HepG2 (cell line): ENCODE data around the gene REEP2. TPM values are rescaled to one million over a fixed set of nuclear protein-coding genes. Genes with fewer than 3 reads are reported as not detected.

ENCODE experiments used
- BHLHE40 ChIP-seq: IDR thresholded peaks from 2 replicates; pipeline ENCODE4 v1.6.1; 2011; ENCODE audit warnings: low read length, improper control_type of control experiment
- CBX1 ChIP-seq: IDR thresholded peaks from one replicate; pipeline ENCODE4 v1.6.1; 2016; ENCODE audit warnings: antibody characterized with exemption, low read depth
- CCDC6 ChIP-seq: sonication (generic); formaldehyde crosslinking; IDR thresholded peaks from 2 replicates; pipeline ENCODE4 v1.8.1; 2022; ENCODE audit warnings: mild to moderate bottlenecking, missing genetic modification reagents, moderate library complexity
- CEBPZ ChIP-seq: IDR thresholded peaks from 2 replicates; pipeline ENCODE4 v1.6.1; 2012; ENCODE audit warnings: low read length, improper control_type of control experiment
- EP300 ChIP-seq, 3 experiments: sonication (generic) in 1 of 3; formaldehyde crosslinking in 1 of 3; IDR thresholded peaks; 2 replicates each; pipeline versions ENCODE4 v1.5.1 to v1.6.1; 2011 to 2020; ENCODE audit warnings: low read depth in 2 of 3, low read length in 2 of 3, borderline replicate concordance in 1 of 3, improper control_type of control experiment in 1 of 3, mild to moderate bottlenecking in 1 of 3, missing genetic modification reagents in 1 of 3, moderate library complexity in 1 of 3
- FIP1L1 ChIP-seq: fragments of 200-400 bp; formaldehyde crosslinking; IDR thresholded peaks from 2 replicates; pipeline ENCODE4 v1.6.1; 2018; ENCODE audit warnings: low read depth, mild to moderate bottlenecking, low read length, moderate library complexity, borderline replicate concordance; ENCODE audit not compliant: insufficient read depth
- HDAC2 ChIP-seq: sonication (generic); formaldehyde crosslinking; IDR thresholded peaks from 2 replicates; pipeline ENCODE4 v1.4.0; 2020; ENCODE audit warnings: missing genetic modification reagents
- MLLT10 ChIP-seq: sonication (generic); formaldehyde crosslinking; IDR thresholded peaks from 2 replicates; pipeline ENCODE4 v1.4.0; 2020; ENCODE audit warnings: missing genetic modification reagents
- NFKB2 ChIP-seq: sonication (generic); formaldehyde crosslinking; IDR thresholded peaks from 2 replicates; pipeline ENCODE4 v1.4.0; 2020; ENCODE audit warnings: missing genetic modification reagents, borderline replicate concordance
- POLR2AphosphoS2 ChIP-seq: IDR thresholded peaks from 2 replicates; pipeline ENCODE4 v1.6.1; 2011; ENCODE audit warnings: low read depth, low read length, improper control_type of control experiment
- SP1 ChIP-seq, 2 experiments: fragments of 450-650 bp in 1 of 2; sonication (generic) in 1 of 2; formaldehyde crosslinking in 1 of 2; IDR thresholded peaks; 2 replicates each; pipeline versions ENCODE4 v1.4.0 to v1.6.1; 2016 to 2020; ENCODE audit warnings: missing genetic modification reagents in 1 of 2
- SRF ChIP-seq: IDR thresholded peaks from 2 replicates; pipeline ENCODE4 v1.6.1; 2011; ENCODE audit warnings: mild to moderate bottlenecking, low read depth, low read length, moderate library complexity
- STAG1 ChIP-seq: sonication (generic); formaldehyde crosslinking; IDR thresholded peaks from 2 replicates; pipeline ENCODE4 v1.4.0; 2020; ENCODE audit warnings: missing genetic modification reagents
- TBX2 ChIP-seq: sonication (generic); formaldehyde crosslinking; IDR thresholded peaks from 2 replicates; pipeline ENCODE4 v1.5.0; 2020; ENCODE audit warnings: missing genetic modification reagents, mild to moderate bottlenecking, borderline replicate concordance
- TEAD3 ChIP-seq: optimal IDR thresholded peaks from 2 replicates; pipeline ENCODE3; 2016; ENCODE audit warnings: borderline replicate concordance
- YY1 ChIP-seq: IDR thresholded peaks from 2 replicates; pipeline ENCODE4 v1.6.1; 2011; ENCODE audit warnings: low read length, low read depth, moderate library complexity, mild to moderate bottlenecking; ENCODE audit not compliant: insufficient read depth, insufficient replicate concordance
- ZFP36L1 ChIP-seq: sonication (generic); formaldehyde crosslinking; IDR thresholded peaks from 2 replicates; pipeline ENCODE4 v1.8.0; 2022; ENCODE audit warnings: mild to moderate bottlenecking, missing genetic modification reagents, moderate library complexity
- ZFP82 ChIP-seq: sonication (generic); formaldehyde crosslinking; IDR thresholded peaks from 2 replicates; pipeline ENCODE4 v1.5.1; 2020; ENCODE audit warnings: mild to moderate bottlenecking, missing genetic modification reagents, borderline replicate concordance
- ZKSCAN5 ChIP-seq: sonication (generic); formaldehyde crosslinking; IDR thresholded peaks from 2 replicates; pipeline ENCODE4 v1.5.1; 2020; ENCODE audit warnings: mild to moderate bottlenecking, missing genetic modification reagents
- ZNF382 ChIP-seq: sonication (generic); formaldehyde crosslinking; IDR thresholded peaks from 2 replicates; pipeline ENCODE4 v1.5.0; 2020; ENCODE audit warnings: missing genetic modification reagents, mild to moderate bottlenecking, borderline replicate concordance
- ZNF441 ChIP-seq: sonication (generic); formaldehyde crosslinking; IDR thresholded peaks from 2 replicates; pipeline ENCODE4 v1.7.0; 2021; ENCODE audit warnings: missing genetic modification reagents, borderline replicate concordance
- ZNF512B ChIP-seq: sonication (generic); formaldehyde crosslinking; IDR thresholded peaks from 2 replicates; pipeline ENCODE4 v1.5.1; 2020; ENCODE audit warnings: missing genetic modification reagents, mild to moderate bottlenecking, borderline replicate concordance
- ZNF563 ChIP-seq: sonication (generic); formaldehyde crosslinking; IDR thresholded peaks from 2 replicates; pipeline ENCODE4 v1.8.0; 2022; ENCODE audit warnings: mild to moderate bottlenecking, moderate library complexity, missing genetic modification reagents
- ZNF850 ChIP-seq: sonication (generic); formaldehyde crosslinking; conservative IDR thresholded peaks from 2 replicates; pipeline ENCODE4 v1.9.0; 2021; ENCODE audit warnings: mild to moderate bottlenecking, missing genetic modification reagents
- polyA plus RNA-seq, 8 experiments: library from polyadenylated mRNA; depleted of rRNA in 3 of 8; stranded (reverse) in 7 of 8; unstranded in 1 of 8; fragments of >200 nt; fragmentation: Illumina TruSeq in 4 of 8; extraction: Trizol in 4 of 8; gene quantifications; 2 replicates each; pipeline versions ENCODE4 v1.2.1 to v1.2.3, GENCODE V29; 2011 to 2016; ENCODE audit warnings: low read depth in 4 of 8, missing spikeins in 1 of 8, mixed read lengths in 1 of 8; ENCODE audit not compliant: insufficient read depth in 1 of 8
- total RNA-seq, 5 experiments: library from RNA; depleted of rRNA; stranded (reverse); fragments of >200 nt; fragmentation: Illumina TruSeq; extraction: Trizol; gene quantifications; 2 replicates each; pipeline ENCODE4 v1.2.3, GENCODE V29; 2016; ENCODE audit warnings: low read depth in 1 of 5

REEP2 gene
- total and polyA plus RNA-seq, 2 of the 13 experiments (the other 11 are each of a cell fraction or from before 2014, with no cell fraction given), result 5.3 to 7.8 TPM

- TF ChIP-seq ZNF512B (CRISPR knock-in tag) (no peak), ZNF563 (CRISPR knock-in tag) (no peak), HDAC2 (no peak), BHLHE40 (peak; percentile 51), POLR2AphosphoS2 (no peak; the same call in 1 of the 2 replicates), STAG1 (no peak), ZNF850 (CRISPR knock-in tag) (0 out of 2 replicates have a peak, but pooled peaks have one; percentile 23), CBX1 (no peak), ZFP82 (CRISPR knock-in tag) (peak; percentile 72; the same call in 1 of the 2 replicates), CEBPZ (no peak), TEAD3 (CRISPR knock-in tag) (no peak), EP300 (IDR thresholded peaks at IDR 0.05; ENCODE audit: low read depth in 2 of 2, low read length in 2 of 2) (no peak), EP300 (CRISPR knock-in tag; IDR thresholded peaks at IDR 0.05; ENCODE audit: borderline replicate concordance) (no peak), MLLT10 (CRISPR knock-in tag) (no peak), ZFP36L1 (CRISPR knock-in tag) (no peak), FIP1L1 (no peak), SRF (peak; percentile 99), ZKSCAN5 (CRISPR knock-in tag) (no peak), NFKB2 (CRISPR knock-in tag) (no peak), TBX2 (CRISPR knock-in tag) (no peak), CCDC6 (CRISPR knock-in tag) (no peak), ZNF382 (no peak), SP1 (IDR thresholded peaks at IDR 0.05) (no peak), SP1 (CRISPR knock-in tag; IDR thresholded peaks at IDR 0.05) (peak; percentile 75), ZNF441 (peak; percentile 52; the same call in 1 of the 2 replicates), YY1 (peak; percentile 32)
These were observed 26.6 kb downstream of the REEP2 start, which contains the start of gene EGR1 (continued) for GRCh38 chr5:138465261-138466124.
